IPS-20b (cell line): Measurements from ENCODE around the gene RELL1.

Experiments
- H3K27ac ChIP-seq: one replicate; pipeline ENCODE4 v1.5.1; 2013; ENCODE audit warnings: low read length
- H3K27me3 ChIP-seq: 2 replicates; pipeline ENCODE4 v1.6.1; 2013; ENCODE audit warnings: mild to moderate bottlenecking, low read length, inconsistent platforms; ENCODE audit not compliant: insufficient read depth
- H3K36me3 ChIP-seq: 2 replicates; pipeline ENCODE4 v1.6.1; 2013; ENCODE audit warnings: low read depth, mild to moderate bottlenecking, inconsistent platforms, low read length, moderate library complexity; ENCODE audit not compliant: insufficient read depth
- H3K4me1 ChIP-seq: 2 replicates; pipeline ENCODE4 v1.6.1; 2013; ENCODE audit warnings: mild to moderate bottlenecking, control low read depth, inconsistent platforms, low read length, moderate library complexity; ENCODE audit not compliant: insufficient read depth
- H3K4me3 ChIP-seq: 2 replicates; pipeline ENCODE4 v1.5.1; 2013; ENCODE audit warnings: mild to moderate bottlenecking, low read length, inconsistent platforms
- H3K9ac ChIP-seq: 2 replicates; pipeline ENCODE4 v1.6.1; 2013; ENCODE audit warnings: low read depth, mild to moderate bottlenecking, inconsistent platforms, low read length, moderate library complexity
- H3K9me3 ChIP-seq: 2 replicates; pipeline ENCODE4 v1.6.1; 2013; ENCODE audit warnings: mild to moderate bottlenecking, low read depth, low read length, inconsistent platforms; ENCODE audit not compliant: insufficient read depth

The RELL1 gene

DNA sequence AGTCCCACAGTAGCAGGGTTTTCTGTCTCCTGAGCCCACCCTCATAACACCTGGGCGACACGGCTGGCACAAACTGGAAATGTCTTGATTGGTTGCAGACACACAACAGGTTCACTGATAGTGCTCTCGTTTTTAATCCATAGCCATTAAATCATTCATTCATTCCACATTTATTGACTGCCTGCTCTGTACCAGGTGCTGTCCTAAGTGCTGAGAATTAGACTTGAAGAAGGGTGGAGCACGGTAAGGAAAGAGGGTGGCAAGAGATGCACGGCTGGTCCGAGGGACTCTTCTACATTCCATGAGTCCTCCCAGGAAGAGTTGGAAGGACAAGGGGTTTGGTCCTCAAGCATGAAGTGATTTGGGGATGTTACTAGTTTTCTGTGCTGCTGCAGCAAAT lies 100.0 kb downstream of the RELL1 start:
- Histone ChIP-seq H3K4me3 (no peak overlapping the region), H3K27ac (no peak overlapping the region), H3K27me3 (no peaks in the 10 kb centered on the region), H3K36me3 (no peaks in the 10 kb centered on the region), H3K9ac (no peak overlapping the region), H3K4me1 (peaks cover 8% of the 10 kb centered on the region; the same call in 1 of the 2 replicates), H3K9me3 (no peaks in the 10 kb centered on the region)

DNA sequence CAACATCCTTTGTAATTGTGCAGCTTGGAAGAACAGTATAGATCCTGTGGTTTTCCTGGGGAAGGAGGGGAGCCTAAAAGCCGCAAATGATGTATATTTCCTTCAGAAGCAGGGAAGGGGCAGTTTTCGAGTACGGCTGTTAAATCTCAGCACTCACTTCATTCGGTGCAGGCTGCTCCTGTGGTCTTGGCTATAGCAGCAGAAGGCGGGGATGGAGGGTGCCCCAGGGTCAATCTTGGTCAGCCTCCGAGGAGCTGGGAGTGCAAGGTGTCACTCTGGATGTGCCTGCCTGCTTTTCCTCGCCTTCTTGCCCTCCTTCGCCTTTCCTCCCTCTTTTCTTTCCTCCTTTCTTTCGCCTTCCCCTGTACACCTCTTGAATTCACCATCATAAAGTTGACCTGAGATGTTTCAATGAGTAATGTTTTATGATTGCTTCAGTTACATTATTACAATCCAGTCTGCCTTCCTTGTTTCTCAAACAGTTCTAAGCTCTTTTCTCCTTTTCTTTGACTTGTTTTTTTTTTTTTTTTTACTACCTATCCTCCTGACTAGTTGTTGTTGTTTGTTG lies 101.6 kb downstream of the RELL1 start:
- H3K36me3 ChIP-seq: no peaks in the 10 kb centered on the region
- H3K27ac ChIP-seq: no peak overlapping the region
- H3K9me3 ChIP-seq: no peaks in the 10 kb centered on the region
- no peak overlapping the region for H3K9ac ChIP-seq
- no peaks in the 10 kb centered on the region for H3K27me3 ChIP-seq
- no peaks in the 10 kb centered on the region for H3K4me1 ChIP-seq
- no peak overlapping the region for H3K4me3 ChIP-seq

DNA sequence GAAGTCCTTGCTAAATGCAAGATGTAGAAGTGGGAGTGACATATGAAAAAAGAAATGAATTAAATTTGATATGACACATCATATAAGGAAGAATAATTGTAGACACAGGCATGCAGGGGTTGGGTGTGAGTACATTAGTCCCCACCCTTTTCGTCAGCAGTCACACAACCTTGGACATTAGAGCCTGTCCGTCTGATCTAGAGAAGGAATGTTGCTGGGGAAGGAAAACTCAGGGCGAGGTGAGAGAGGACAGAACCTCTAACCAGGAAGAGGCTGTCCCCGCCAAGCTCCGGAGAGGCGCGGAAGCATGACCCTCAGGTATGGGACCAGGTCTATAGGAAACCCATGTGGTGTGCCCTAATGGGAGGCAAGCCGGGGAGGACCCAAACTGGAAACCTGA lies 102.1 kb downstream of the RELL1 start:
- H3K4me1 ChIP-seq: no peaks in the 10 kb centered on the region
- H3K9me3 ChIP-seq: no peaks in the 10 kb centered on the region
- H3K9ac ChIP-seq: no peak overlapping the region
- no peak overlapping the region for H3K4me3 ChIP-seq
- no peaks in the 10 kb centered on the region for H3K27me3 ChIP-seq
- H3K27ac ChIP-seq: no peak overlapping the region
- no peaks in the 10 kb centered on the region for H3K36me3 ChIP-seq

DNA sequence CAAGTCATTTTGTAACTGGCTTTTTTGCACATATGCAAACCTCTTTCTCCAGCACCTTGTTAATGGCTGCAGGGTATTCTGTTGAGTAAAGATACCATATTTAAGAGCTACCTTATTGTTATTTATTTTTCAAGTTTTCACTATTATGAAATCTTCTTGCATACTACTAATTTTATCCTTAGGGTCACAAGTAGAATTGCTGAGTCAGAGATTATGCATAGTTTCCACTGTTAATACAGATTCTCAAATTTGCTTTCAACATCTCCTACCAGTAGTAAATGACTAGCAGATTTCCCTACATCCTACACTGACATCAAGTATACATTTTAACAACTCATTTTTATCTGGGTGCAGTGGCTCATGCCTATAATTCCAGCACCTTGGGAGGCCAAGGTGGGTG lies 112.6 kb downstream of the RELL1 start:
- Histone ChIP-seq H3K36me3 (no peaks in the 10 kb centered on the region), H3K27ac (no peak overlapping the region), H3K27me3 (no peaks in the 10 kb centered on the region), H3K4me3 (no peak overlapping the region), H3K9me3 (0 out of 2 replicates have a peak, but pooled peaks cover 3% of the 10 kb centered on the region), H3K4me1 (no peaks in the 10 kb centered on the region), H3K9ac (no peak overlapping the region)

DNA sequence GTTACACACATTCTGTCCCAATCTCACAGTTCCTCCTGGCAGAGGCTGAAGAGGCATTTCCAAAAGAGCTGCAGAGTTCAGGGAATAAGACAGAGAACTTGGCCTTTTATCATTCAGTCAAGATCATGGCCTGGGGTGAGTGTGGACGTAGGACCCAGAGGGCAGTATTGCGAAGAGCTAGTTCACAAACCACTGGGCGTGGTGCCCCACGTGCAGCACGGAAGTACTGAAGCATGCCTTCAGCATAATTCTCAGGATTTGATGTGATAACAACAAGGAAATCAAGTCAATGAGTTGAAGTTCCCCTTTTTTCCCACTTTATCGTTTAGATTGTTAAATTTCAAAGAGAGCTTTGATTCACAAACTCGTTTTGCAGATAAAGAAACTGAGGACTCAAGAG lies 117.7 kb downstream of the RELL1 start:
- no peaks in the 10 kb centered on the region for H3K36me3 ChIP-seq
- H3K27ac ChIP-seq: no peak overlapping the region
- no peaks in the 10 kb centered on the region for H3K4me1 ChIP-seq
- H3K9me3 ChIP-seq: no peaks in the 10 kb centered on the region
- H3K9ac ChIP-seq: no peak overlapping the region
- no peak overlapping the region for H3K4me3 ChIP-seq
- H3K27me3 ChIP-seq: no peaks in the 10 kb centered on the region

DNA sequence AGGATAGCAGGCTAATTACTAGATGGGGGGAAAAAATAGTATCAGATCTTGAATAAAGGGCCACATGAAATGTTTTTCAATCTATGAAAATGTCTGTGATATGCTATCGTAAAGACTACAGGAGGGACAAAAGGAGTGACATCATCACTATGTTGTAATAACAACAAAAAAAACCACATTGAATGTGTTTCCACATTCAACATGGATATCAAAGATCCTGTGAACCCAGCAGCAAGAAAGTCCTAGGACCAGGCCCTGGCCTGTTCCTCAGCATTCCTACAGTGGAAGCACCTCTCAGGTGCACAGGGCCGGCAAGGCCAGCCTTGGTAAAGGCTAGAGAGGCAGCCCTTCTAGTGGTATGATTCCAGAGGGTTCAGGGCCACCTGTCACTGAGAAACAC lies 118.3 kb downstream of the RELL1 start:
- no peak overlapping the region for H3K27ac ChIP-seq
- H3K27me3 ChIP-seq: no peaks in the 10 kb centered on the region
- no peak overlapping the region for H3K4me3 ChIP-seq
- no peaks in the 10 kb centered on the region for H3K4me1 ChIP-seq
- H3K36me3 ChIP-seq: no peaks in the 10 kb centered on the region
- H3K9ac ChIP-seq: no peak overlapping the region
- no peaks in the 10 kb centered on the region for H3K9me3 ChIP-seq

DNA sequence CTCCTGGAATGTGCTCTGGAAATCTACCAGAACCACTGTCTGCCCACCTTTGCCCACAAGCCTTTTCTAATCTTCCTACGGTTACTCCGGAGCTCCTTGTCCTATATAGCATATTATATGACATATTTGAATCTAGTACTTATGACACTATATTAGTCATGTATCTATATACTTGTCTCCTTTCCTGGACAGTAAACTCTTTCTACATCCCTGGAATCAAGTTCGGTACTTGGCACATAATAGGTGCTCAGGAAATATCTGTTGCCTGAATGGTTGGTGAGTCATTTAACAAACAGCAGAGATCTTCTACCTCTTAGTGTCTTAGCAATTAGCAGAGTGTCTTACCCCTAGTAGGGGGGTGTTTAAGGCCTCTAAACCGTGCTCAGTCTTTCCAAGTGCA lies 123.6 kb downstream of the RELL1 start:
- Histone ChIP-seq H3K27ac (no peak overlapping the region), H3K27me3 (no peaks in the 10 kb centered on the region), H3K36me3 (no peaks in the 10 kb centered on the region), H3K9ac (no peak overlapping the region), H3K4me1 (peaks cover 8% of the 10 kb centered on the region; the same call in 1 of the 2 replicates), H3K9me3 (no peaks in the 10 kb centered on the region), H3K4me3 (no peak overlapping the region)

DNA sequence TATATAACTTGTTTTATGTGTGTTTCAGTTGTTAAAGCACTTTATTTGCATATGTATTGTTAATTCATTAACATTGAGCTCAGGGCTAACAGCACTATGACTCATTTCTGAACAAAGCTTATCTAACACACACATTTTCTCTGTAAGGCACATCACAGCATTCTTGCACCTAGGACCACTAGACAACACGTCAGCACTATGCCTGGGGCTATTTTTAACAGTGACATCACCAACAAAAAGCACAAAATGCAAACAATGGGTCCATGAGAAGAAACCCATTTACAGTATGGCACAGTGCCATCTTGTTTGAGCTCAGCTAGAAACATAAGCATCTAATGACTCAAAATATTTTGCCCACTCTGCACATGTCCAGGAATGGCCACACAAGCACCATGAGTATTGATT lies 124.4 kb downstream of the RELL1 start:
- H3K4me3 ChIP-seq: no peak overlapping the region
- H3K27ac ChIP-seq: no peak overlapping the region
- H3K4me1 ChIP-seq: peaks cover 8% of the 10 kb centered on the region; the same call in 1 of the 2 replicates
- H3K36me3 ChIP-seq: no peaks in the 10 kb centered on the region
- no peaks in the 10 kb centered on the region for H3K9me3 ChIP-seq
- H3K27me3 ChIP-seq: no peaks in the 10 kb centered on the region
- no peak overlapping the region for H3K9ac ChIP-seq

DNA sequence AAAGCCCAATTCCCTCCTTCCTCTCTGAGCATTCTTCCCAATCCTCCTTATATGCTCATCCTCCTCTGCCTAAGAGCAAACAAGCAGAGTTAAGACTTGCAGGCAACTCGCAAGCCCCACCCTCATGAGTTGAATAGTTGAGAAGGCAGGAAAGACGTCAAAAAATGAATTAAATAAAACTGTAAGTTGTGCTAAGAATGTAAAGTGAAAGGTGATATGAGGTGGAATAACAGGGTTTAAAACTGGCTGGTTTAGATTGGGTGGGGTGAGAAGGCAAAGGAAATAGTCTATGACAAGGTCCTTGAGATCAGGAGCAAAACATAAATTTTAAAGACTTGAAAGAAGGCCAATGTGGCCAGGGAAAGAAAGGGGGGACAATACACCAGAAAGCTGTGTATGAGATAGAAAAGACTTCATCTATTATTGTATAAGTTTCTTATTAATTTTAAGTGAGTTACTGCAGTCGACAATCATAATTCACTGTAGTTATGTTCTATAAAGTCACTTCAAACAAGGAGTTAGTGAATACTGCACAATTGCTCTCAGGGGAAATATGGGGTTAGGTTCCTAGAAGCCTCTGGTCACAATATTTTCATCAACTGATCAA lies 124.9 kb downstream of the RELL1 start:
- H3K36me3 ChIP-seq: no peaks in the 10 kb centered on the region
- H3K4me1 ChIP-seq: peaks cover 8% of the 10 kb centered on the region; the same call in 1 of the 2 replicates
- no peaks in the 10 kb centered on the region for H3K27me3 ChIP-seq
- no peaks in the 10 kb centered on the region for H3K9me3 ChIP-seq
- no peak overlapping the region for H3K9ac ChIP-seq
- no peak overlapping the region for H3K4me3 ChIP-seq
- H3K27ac ChIP-seq: no peak overlapping the region
